Left renal cortex interstitium (tissue), 4 donors: Measurements from ENCODE around the gene SPATA7. TPM values are rescaled to one million over a fixed set of nuclear protein-coding genes. Genes with fewer than 3 reads are reported as not detected.

Source experiments
- DNase-seq, 4 donors: peaks; one replicate each; pipeline ENCODE4 v3.0.0-alpha.2; 2013; ENCODE audit warnings: low read depth in 4 of 4, low spot score in 2 of 4, missing footprints in 1 of 4
- polyA plus RNA-seq, 4 donors: library from polyadenylated mRNA; unstranded; fragments of 120-200 nt; gene quantifications; one replicate each; pipeline ENCODE4 v1.2.1, GENCODE V29; 2013; ENCODE audit not compliant: insufficient read length in 4 of 4

The SPATA7 gene
- polyA plus RNA-seq, 4 donors, result 23.6 to 32.0 (median 25.1) TPM

- DNase-seq, result no peak
Measured at GRCh38 chr14:88417594-88417993, 32.1 kb downstream of the SPATA7 start.

GRCh38 chr14:88420187-88420586 lies 34.7 kb downstream of the SPATA7 start:
- DNase-seq, result no peak

- DNase-seq, result no peak
Measured at GRCh38 chr14:88421286-88421685, 35.8 kb downstream of the SPATA7 start.

- no peak for DNase-seq
Measured at GRCh38 chr14:88422047-88422446, 36.6 kb downstream of the SPATA7 start.

GRCh38 chr14:88422919-88423650 lies 37.6 kb downstream of the SPATA7 start:
- DNase-seq, result no peak

- no peak for DNase-seq
Measured at GRCh38 chr14:88424573-88424972, 39.1 kb downstream of the SPATA7 start.

GRCh38 chr14:88426271-88426670 lies 40.8 kb downstream of the SPATA7 start:
- DNase-seq, result no peak

GRCh38 chr14:88430976-88431375 lies 45.5 kb downstream of the SPATA7 start:
- no peak for DNase-seq

- DNase-seq, result no peak
Measured at GRCh38 chr14:88437658-88438057, 52.2 kb downstream of the SPATA7 start.

GRCh38 chr14:88439088-88439487 lies 53.6 kb downstream of the SPATA7 start:
- no peak for DNase-seq

- DNase-seq, result no peak
Measured at GRCh38 chr14:88452231-88452630, 66.8 kb downstream of the SPATA7 start.

GRCh38 chr14:88454886-88455285 lies 69.4 kb downstream of the SPATA7 start:
- no peak for DNase-seq

GRCh38 chr14:88463318-88463717 lies 77.9 kb downstream of the SPATA7 start:
- DNase-seq, result no peak

- DNase-seq, result no peak
Measured at GRCh38 chr14:88468406-88468805, 82.9 kb downstream of the SPATA7 start.

- DNase-seq, result no peak
Measured at GRCh38 chr14:88470542-88471440, 85.3 kb downstream of the SPATA7 start.

- DNase-seq, result no peak
Measured at GRCh38 chr14:88473791-88474190, 88.3 kb downstream of the SPATA7 start.

GRCh38 chr14:88476214-88476774 lies 90.8 kb downstream of the SPATA7 start:
- DNase-seq, result no peak

GRCh38 chr14:88476825-88477224 lies 91.4 kb downstream of the SPATA7 start:
- no peak for DNase-seq

- no peak for DNase-seq
Measured at GRCh38 chr14:88477513-88478250, 92.2 kb downstream of the SPATA7 start.

- DNase-seq, result no peak
Measured at GRCh38 chr14:88478931-88479330, 93.5 kb downstream of the SPATA7 start.

GRCh38 chr14:88479574-88479987 lies 94.1 kb downstream of the SPATA7 start:
- no peak for DNase-seq
